GM19351 (cell line): ENCODE measurements around the gene ARHGAP4.

Source experiments
- ATAC-seq: cut with Tn5 transposase; IDR thresholded peaks from one replicate; pipeline ENCODE4 v1.9.1; 2021; ENCODE audit warnings: mild to moderate bottlenecking, moderate library complexity; ENCODE audit not compliant: unreplicated experiment

The ARHGAP4 gene

GRCh38 chrX:153884136-153884535 is 41.9 kb downstream of the ARHGAP4 start:
- no peak for ATAC-seq

DNA sequence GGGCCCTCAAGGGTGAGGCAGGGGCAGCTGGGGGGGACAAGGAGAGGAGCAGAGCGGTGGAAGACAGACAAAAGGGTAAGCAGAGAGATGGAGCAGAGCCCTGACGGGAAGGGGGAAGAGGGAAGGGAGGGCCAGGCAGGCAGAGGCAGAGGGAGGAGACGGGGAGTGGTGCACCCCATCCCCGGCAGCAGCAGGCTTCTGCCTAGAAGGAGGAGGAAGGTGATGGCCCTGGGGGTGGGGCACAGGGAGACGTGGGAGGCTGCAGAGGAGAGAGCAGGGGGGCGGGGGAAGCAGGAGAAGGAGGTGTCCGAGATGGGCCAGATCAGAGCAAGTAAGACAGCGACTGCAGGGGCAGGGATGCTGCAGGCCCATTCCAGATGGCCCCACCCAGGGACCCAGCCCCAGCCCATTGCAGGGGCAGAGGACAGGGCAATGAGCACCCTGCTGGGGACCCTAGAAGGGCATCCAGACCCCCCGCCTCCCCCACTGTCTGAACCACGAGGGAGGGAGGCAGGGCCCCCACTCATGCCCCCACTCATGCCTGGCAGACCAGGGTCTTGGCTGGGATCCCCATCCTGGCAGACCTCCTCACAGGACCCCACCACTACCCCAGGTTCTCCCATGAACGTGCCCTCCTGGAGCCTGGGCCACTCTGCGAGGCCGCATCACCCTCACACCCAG is 42.8 kb downstream of the ARHGAP4 start:
- no peak for ATAC-seq

GRCh38 chrX:153882557-153882956 is 43.5 kb downstream of the ARHGAP4 start:
- no peak for ATAC-seq

DNA sequence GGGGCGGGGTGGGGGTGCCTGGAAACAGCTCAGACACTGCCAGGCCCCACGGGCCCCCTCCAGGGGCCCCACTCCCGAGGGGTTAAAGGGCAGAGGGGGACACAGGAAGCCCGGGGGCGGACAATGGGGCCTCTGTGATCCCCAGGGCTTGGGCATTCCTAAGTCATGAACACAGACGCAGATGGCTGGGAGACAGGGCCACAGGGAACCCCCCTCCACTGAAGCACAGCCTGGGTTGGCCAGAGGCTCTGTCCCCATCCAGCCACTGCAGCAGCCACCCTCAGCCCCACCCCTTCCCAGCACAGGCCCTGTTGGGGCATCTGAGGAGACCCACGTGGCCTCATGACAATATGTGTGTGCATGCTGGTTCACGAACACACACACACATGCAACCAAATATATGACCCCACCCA is 44.0 kb downstream of the ARHGAP4 start:
- ATAC-seq, result no peak

DNA sequence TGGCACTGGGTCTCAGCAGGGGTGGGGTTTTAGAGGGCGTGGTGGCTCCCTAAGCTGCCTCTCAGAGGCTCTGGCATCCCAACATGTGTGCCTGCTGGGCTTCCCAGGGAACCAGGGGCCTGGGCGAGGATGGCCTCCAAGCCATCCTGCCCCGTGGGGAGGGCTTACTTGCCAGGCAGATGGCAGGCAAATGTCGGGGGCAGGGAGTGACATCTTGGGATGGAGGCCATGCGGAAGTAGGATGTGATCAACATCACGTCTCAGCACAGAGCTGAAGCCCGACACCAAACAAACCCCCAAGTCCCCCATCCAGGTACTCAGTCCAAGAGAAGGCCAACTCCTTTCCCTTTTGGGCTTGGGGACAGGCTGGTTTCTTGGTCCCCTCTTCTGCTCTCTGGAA is 44.8 kb downstream of the ARHGAP4 start:
- ATAC-seq, result no peak

GRCh38 chrX:153880440-153880815 is 45.6 kb downstream of the ARHGAP4 start:
- no peak for ATAC-seq

- no peak for ATAC-seq
Observed at GRCh38 chrX:153879741-153880439, 46.2 kb downstream of the ARHGAP4 start.

DNA sequence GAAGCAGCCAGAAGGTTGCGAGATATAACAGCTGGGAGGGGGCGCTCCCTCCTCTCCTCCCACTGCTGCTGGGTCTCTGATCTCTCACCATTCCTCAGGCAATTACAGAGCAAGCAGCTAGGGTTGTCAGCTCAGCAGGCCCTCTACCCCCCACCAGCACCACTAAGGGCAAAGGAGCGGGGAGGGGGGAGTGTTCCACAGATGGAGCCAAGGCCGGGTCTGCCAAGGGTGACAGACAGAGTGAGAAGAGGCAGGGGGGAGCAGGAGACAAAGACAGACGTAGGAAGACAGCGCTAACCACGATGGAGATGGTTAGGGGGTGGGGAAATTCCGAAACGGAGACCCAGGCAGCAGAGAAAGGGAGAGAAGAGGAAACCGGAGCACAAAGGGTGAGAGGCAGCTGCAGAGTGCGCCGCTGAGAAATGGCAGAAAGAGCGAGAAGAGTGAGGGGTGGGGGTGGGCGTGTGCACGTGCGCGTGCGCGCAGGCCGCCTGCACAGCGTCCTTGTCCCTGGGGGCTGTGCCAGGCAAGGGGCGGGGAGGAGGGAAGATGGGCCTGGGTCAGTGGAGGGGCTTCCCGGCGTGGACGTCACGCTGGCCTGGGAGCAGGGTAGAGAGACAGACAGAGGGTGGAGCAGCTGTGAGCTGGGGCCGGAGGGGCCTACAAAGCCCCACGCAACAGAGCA is 47.0 kb downstream of the ARHGAP4 start:
- ATAC-seq, result no peak

DNA sequence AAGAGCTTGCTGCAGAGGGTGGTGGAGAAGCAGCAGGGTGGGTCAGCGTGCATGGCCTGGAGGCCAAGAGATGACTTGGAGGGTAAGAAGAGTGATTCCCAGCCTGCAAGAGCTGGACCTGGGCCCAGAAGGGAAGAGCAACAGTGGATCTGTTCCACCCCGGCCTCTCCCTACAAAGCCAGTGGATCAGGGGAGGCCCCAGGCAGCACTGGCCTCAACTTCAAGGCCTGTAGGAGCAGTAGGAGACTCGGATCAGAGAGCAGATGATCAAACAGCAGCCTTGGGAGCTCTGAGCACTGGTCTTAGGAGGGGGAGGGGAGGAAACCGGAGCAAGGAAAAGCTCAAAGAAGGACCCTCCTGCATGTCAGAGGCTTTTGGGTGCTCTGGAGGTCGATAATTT is 47.7 kb downstream of the ARHGAP4 start:
- no peak for ATAC-seq

GRCh38 chrX:153877571-153878261 is 48.3 kb downstream of the ARHGAP4 start:
- no peak for ATAC-seq

- ATAC-seq, result no peak
Observed at GRCh38 chrX:153876112-153876491, 50.0 kb downstream of the ARHGAP4 start.

GRCh38 chrX:153875391-153876111 is 50.5 kb downstream of the ARHGAP4 start:
- no peak for ATAC-seq

DNA sequence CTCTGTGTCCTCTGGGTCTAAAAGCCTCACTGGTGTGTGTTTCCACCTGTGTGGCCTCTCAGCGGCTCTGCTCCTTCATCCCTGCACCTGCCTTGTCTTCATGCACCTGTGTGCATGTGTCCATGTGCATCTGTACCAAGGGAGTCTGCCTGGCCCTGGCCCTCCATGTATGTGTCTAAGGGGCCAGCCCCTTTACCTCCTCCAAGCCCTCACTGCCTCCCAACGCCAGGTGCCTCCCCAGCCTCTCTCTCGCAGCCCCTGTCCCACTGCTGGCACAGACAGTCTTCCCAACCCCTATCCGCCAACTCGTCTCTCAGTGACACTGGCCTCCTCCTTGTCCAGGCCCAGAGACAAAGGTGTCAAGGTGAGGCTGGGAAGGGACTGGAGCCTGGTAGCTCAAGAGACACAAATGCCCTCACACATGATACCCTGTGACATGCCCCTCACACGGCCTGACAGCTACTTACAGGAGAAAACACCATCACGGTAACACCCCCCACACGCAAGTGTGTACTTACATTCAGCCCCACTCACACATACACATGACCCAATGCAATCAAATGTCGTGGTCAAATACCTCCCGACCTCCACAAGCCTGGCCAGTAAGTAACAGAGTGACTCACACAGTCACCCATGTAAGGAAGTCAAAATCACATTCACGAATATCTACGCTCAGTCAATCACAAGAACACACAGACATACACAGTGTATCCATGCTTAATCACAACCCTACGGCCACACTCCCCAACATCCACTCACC is 51.5 kb downstream of the ARHGAP4 start:
- no peak for ATAC-seq

DNA sequence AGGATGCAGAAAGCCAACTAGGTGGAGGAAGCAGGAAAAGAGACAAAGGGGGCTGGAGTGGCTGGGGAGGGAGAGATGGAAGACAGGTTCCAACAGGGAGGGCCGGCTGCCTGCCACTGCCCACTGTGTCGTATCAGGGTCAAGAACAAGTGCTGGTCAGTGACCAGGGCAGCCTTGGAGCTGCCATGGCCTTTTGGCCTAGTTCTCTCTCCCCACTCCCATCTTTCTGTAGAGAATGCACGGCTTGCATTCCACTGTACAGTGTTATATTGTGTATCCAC is 52.0 kb downstream of the ARHGAP4 start:
- no peak for ATAC-seq

DNA sequence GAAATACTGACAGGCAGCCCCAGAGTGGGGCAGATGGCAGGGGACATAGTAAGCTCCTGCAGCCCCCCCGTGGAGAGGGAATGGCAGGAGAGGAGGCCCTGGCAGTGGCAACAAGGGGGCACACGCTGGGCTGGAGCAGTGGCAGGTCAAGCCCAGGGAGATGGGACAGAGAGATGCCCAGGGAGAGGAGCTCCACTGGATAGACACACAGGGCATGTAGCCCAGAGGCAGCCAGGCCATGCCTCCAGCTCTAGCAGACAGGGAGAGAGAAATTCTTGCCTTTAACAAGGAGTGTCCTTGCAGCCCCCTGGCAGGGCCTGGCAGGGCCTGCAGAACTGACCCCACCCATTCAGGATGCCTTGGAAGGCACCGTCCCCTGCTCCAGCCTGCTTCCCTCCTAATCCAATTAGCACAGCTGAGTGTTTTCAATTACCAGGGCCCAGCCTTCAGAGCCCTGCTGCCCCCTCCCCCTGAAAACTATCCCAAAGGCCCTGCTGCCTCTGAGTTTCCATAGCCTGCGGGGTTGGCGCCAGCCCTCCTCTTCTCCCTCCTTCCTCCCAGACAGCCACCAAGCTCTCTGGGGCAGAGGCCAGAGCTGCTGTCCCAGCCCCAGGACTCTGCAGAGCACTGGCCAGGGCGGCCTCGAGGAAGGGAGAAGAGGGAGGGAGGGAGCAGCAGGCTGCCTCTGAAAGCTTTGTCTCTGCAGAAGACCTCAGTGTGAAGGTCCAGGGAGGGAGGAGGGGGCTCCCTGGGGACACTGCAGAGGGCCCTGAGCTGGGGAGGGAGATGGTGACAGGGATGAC is 52.6 kb downstream of the ARHGAP4 start:
- ATAC-seq, result no peak

GRCh38 chrX:153871946-153872878 is 53.9 kb downstream of the ARHGAP4 start:
- no peak for ATAC-seq

GRCh38 chrX:153871451-153871850 is 54.6 kb downstream of the ARHGAP4 start:
- ATAC-seq, result no peak

DNA sequence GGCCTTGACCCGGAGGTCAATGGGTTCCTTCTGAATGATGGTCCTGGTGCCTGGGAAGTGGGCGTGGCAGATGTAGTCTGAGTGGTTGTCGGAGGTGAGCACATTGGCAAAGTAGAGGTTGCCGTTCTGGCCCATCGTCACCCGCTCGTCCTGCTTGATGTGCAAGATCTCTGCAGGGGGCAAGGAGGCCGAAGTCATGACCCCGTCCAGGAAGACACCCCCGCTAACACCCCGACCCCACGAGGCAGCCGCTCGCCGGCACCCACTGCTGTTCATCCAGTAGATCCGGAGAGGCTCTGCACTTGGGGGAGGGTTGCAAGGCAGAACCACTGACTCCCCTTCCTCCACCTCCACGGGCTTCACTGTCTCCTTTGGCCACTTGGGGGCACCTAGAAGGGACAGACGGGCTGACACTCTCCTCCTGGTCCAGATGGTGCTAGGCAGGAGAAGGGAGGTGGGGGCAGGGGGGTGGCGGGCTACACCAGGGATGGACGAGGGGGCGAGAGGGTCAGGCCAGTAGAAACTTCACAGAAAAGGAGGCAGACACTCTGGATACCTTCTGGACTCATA is 55.2 kb downstream of the ARHGAP4 start:
- no peak for ATAC-seq
